ENCODE results near the gene VSIG10L. TPM values are rescaled to one million over a fixed set of nuclear protein-coding genes. Genes with fewer than 3 reads are reported as not detected.
A peak's percentile ranks its signal among the peaks of the same experiment; 100 is the strongest.

VSIG10L gene
- total RNA-seq, 2 experiments from 2014 or later: 3.2 to 3.5 TPM

DNA sequence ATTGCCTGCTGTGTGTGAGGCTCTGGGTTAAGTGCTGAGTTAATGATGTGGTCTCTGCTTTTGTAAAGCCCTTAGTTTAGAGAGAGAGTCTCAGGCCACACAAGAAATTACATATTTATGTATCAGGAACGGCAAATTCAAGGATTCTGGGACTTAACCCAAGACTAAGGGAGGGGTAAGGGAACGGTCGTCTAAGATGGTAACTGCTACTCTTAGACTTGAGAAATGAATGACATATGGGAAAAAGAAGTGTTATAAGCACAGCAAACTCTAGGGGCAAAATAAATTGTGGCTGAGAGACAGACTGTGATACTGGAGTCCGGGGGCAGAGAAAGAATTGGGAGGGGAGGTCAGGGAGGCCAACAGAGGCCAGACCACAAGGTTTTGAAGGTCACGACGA lies 10.2 kb downstream of the VSIG10L start:
- H3K27ac Mint-ChIP-seq: no peak overlapping the region
- ChIA-PET CTCF (no interaction called here), POLR2A (no interaction called here)
- peaks cover 25% of the 10 kb centered on the region for H3K27me3 Mint-ChIP-seq
- DNase-seq: no peak
- intact Hi-C loops (cut with micrococcal nuclease): no loop called here
- peaks cover 5% of the 10 kb centered on the region for H3K4me1 Mint-ChIP-seq (ENCODE audit: low read depth)
- no peaks in the 10 kb centered on the region for H3K9me3 Mint-ChIP-seq
- H3K36me3 Mint-ChIP-seq: peaks cover 2% of the 10 kb centered on the region
- H3K4me3 Mint-ChIP-seq: no peak overlapping the region

DNA sequence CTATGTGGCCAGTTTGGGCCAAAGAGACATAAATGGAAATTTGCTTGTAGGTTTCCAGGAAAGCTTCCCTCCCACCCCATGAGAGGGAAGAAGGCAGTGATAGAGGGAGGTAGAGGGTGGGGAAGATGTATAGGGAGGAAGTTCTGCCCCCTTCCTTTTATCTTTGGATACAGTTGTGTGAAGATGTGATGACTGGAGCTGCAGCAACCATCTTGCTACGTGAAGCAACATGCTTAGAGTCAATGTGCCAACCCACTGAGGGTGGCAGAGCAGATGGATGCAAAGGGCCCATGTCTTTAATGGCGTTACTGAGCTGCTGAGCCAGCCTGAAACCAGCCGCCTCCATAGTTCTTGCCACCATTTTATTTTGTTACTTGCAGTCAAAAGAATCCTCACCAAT lies 10.7 kb downstream of the VSIG10L start:
- intact Hi-C loops (cut with micrococcal nuclease): no loop called here

DNA sequence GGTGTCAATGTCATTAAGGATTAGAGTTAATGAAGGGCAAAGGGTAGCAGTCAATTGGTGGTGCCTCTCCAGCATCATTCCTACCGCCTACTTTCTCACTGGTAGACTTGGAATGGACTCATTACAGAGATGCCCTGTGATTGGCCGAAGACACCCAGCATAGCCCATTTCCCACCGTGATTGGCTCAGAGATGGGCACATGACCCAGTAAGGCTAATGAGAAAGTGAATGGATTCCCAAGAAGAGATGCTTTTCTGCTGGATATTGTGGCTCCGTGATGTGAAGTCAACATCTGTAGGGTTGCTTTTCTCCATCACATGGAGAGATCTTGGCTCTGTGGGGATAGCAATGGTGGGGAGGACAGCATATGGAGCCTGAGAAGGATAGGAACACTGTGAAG lies 11.6 kb downstream of the VSIG10L start:
- intact Hi-C loops (cut with micrococcal nuclease): no loop called here
- Mint-ChIP-seq H3K4me1 (ENCODE audit: low read depth) (peaks cover 7% of the 10 kb centered on the region), H3K9me3 (no peaks in the 10 kb centered on the region), H3K27ac (no peak overlapping the region), H3K36me3 (peaks cover 2% of the 10 kb centered on the region), H3K27me3 (peaks cover 38% of the 10 kb centered on the region), H3K4me3 (no peak overlapping the region)
- no peak for DNase-seq
- CTCF ChIA-PET: no interaction called here
- POLR2A ChIA-PET: no interaction called here

More for the DNA sequence above, 10.7 kb downstream of the VSIG10L start:
- Mint-ChIP-seq H3K4me1 (ENCODE audit: low read depth) (peaks cover 5% of the 10 kb centered on the region), H3K36me3 (peaks cover 2% of the 10 kb centered on the region), H3K27ac (no peak overlapping the region), H3K27me3 (peaks cover 29% of the 10 kb centered on the region), H3K9me3 (no peaks in the 10 kb centered on the region), H3K4me3 (no peak overlapping the region)
- POLR2A ChIA-PET: no interaction called here
- CTCF ChIA-PET: no interaction called here
- no peak for DNase-seq

DNA sequence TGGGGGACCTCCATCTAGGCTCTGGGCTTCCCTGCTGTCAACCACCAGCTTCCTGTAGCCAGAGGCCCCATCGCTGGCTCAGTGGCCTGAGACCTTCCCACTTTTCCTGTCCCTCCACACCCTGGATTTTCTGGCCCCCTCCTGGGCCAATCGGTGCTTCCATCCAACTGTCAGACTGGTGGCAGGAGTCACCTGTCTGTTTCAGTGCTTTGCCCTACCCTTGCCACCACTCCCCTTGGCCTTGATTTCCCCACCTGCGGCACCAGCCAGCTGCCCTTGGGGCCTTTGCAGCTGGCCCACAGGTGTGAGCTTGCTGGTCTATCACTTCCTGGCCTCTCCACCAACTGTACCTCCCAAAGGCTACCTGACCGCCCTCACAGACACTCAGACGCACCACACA lies 12.5 kb downstream of the VSIG10L start:
- ChIA-PET CTCF (no interaction called here), POLR2A (no interaction called here)
- Mint-ChIP-seq H3K27me3 (peaks cover 42% of the 10 kb centered on the region), H3K4me1 (ENCODE audit: low read depth) (peaks cover 7% of the 10 kb centered on the region), H3K9me3 (no peaks in the 10 kb centered on the region), H3K27ac (no peak overlapping the region), H3K4me3 (no peak overlapping the region), H3K36me3 (peaks cover 2% of the 10 kb centered on the region)
- intact Hi-C loops (cut with micrococcal nuclease): no loop called here
- no peak for DNase-seq

DNA sequence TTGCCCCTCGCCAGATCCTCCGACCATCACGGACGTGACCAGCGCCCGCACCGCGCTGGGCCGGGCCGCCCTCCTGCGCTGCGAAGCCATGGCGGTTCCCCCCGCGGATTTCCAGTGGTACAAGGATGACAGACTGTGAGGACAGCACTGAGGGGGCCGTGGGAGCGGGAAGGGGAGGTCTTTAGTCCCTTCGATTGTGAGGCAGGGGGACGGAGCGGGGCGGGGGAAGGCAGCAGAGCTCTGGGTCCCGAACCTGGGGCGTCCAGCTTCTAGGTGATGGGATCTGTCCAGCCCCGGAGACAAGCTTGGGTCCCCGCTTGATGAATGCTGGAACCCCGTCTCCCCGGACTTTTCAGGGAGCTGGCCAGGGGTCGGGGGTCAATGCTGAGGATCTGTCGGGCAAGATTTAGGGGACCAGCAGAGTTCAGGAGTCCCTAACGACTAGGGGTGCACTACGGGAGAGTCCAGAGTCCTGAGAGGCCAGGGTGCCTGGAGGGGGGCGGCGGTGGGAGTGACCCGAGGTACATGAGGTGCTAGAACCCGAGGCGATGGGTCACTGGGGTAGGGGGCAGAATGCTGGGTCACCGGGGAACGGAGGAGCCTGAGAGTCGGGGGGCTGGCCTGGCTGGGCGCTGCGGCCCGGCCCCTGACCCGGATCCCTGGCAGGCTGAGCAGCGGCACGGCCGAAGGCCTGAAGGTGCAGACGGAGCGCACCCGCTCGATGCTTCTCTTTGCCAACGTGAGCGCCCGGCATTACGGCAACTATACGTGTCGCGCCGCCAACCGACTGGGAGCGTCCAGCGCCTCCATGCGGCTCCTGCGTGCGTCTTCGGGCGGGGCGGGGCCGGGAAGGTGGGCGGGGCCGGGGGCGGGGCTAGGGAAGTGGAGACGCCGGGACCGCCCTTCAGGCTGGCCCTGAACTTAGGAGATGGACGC lies 14.6 kb downstream of the VSIG10L start:
- Mint-ChIP-seq H3K4me3 (peak overlapping the region; percentile 14), H3K4me1 (ENCODE audit: low read depth) (peaks cover 7% of the 10 kb centered on the region), H3K27ac (no peak overlapping the region), H3K27me3 (peaks cover 52% of the 10 kb centered on the region), H3K36me3 (peaks cover 2% of the 10 kb centered on the region), H3K9me3 (no peaks in the 10 kb centered on the region)
- POLR2A ChIA-PET: interaction anchor here (1.1 kb wide), 1 partner anchor 12 kb away, joined by 3 read pairs; no protein-coding TSS in a partner anchor
- peak; percentile 78 for DNase-seq
- intact Hi-C loops (cut with micrococcal nuclease): loop anchor here (2.0 kb wide), 1 partner anchor 15 kb away; no protein-coding TSS in a partner anchor
- CTCF ChIA-PET: interaction anchor here (0.9 kb wide), 1 partner anchor 14 kb away, joined by 3 read pairs; the partner anchor contains the start of gene VSIG10L

DNA sequence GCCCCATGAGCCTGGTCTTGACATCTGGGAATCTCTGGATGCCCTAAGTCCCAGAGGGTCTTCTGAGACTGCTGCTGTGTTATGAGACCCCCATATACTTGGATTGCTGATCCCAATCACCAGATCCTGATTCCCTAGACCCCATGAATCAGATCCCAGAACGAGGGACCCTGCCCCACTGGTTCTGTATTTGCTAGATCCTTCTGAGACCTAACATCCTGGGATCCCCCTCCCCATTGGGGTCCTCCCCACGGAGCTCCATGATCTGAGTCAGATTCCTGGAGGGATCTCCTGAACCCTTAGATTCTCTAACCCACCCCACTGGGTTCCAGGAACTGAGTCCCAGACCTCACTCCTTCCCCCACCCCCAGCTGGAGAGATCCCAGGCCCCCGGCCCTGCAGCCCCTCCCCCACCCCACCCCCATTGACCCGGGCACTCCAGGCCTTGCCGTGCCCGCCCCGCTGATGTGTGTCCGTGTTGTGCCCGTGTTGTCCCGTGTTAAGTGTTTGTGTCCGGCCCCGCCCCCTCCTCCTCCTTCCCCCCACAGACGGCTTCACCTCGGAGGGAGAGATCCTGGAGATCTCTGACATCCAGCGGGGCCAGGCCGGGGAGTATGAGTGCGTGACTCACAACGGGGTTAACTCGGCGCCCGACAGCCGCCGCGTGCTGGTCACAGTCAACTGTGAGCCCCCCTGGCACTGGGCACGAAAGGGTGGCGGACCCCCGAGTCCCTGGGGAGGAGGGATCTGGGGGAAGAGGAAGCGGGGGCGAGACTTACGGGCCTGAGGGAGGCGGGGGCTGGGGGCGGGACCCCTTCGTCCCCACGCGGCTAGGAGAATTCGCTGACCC lies 15.5 kb downstream of the VSIG10L start:
- ChIA-PET POLR2A (no interaction called here), CTCF (no interaction called here)
- peaks cover 49% of the 10 kb centered on the region for H3K27me3 Mint-ChIP-seq
- intact Hi-C loops (cut with micrococcal nuclease): loop anchor here (2.0 kb wide), 1 partner anchor 14 kb away; no protein-coding TSS in a partner anchor
- no peak overlapping the region for H3K27ac Mint-ChIP-seq
- peaks cover 2% of the 10 kb centered on the region for H3K36me3 Mint-ChIP-seq
- DNase-seq: no peak
- no peak overlapping the region for H3K4me3 Mint-ChIP-seq
- peaks cover 7% of the 10 kb centered on the region for H3K4me1 Mint-ChIP-seq (ENCODE audit: low read depth)
- H3K9me3 Mint-ChIP-seq: no peaks in the 10 kb centered on the region

DNA sequence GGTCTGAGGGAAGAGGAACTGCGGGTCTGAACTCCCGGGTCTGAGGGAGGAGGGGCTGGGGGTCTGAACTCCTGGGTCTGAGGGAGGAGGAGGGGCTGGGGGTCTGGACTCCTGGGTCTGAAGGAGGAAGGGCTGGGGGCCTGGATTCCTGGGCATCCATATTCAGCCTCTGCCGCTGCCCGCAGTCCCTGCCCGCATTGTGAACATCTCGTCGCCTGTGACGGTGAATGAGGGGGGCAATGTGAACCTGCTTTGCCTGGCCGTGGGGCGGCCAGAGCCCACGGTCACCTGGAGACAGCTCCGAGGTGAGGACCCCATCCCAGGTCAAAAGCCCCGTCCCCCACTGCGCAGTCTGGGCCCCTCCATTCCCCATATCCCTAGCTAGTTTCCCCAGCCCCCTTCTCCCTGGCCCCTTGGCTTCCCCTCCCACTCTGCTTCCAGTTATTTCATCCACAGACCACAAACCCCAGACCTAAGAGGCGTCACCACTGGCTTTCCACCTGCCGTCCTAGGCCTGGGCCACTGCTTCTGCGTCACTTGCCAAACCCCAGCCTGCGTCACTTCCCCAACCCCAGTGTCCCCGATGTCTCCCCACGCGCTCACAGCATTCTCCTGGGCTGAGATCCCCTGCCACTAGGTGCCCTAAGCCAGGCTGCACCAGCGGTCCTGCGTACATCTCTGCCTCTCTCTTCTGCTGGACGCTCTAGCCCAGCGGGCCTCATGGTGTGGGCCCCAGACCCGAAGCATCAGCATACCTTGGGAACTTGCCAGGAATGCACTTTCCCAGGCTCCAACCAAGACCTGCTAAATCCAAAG lies 16.6 kb downstream of the VSIG10L start:
- DNase-seq: peak; percentile 39
- Mint-ChIP-seq H3K27ac (no peak overlapping the region), H3K27me3 (peaks cover 51% of the 10 kb centered on the region), H3K4me1 (ENCODE audit: low read depth) (peaks cover 7% of the 10 kb centered on the region), H3K36me3 (no peaks in the 10 kb centered on the region), H3K9me3 (no peaks in the 10 kb centered on the region), H3K4me3 (no peak overlapping the region)
- POLR2A ChIA-PET: no interaction called here
- CTCF ChIA-PET: no interaction called here
- intact Hi-C loops (cut with micrococcal nuclease): no loop called here

DNA sequence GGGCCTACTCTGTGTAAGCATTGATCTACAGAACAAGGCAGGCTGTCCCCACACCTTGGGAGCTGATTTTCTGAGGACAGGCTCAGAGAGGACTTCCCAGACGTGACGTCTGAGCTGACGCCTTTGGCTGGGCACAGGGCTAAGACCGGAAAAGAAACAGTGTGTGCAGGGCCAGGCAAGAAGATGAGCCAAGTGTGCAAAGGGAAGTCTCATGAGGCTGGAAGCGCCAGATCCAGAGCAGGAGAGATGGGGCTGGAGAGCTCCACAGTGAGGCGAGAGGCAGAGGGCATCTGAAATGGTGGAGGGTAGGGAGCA lies 17.8 kb downstream of the VSIG10L start:
- POLR2A ChIA-PET: no interaction called here
- H3K4me3 Mint-ChIP-seq: no peak overlapping the region
- CTCF ChIA-PET: no interaction called here
- H3K27ac Mint-ChIP-seq: no peak overlapping the region
- H3K27me3 Mint-ChIP-seq: peaks cover 45% of the 10 kb centered on the region
- peaks cover 7% of the 10 kb centered on the region for H3K4me1 Mint-ChIP-seq (ENCODE audit: low read depth)
- H3K9me3 Mint-ChIP-seq: no peaks in the 10 kb centered on the region
- no peaks in the 10 kb centered on the region for H3K36me3 Mint-ChIP-seq
- intact Hi-C loops (cut with micrococcal nuclease): no loop called here
- no peak for DNase-seq

DNA sequence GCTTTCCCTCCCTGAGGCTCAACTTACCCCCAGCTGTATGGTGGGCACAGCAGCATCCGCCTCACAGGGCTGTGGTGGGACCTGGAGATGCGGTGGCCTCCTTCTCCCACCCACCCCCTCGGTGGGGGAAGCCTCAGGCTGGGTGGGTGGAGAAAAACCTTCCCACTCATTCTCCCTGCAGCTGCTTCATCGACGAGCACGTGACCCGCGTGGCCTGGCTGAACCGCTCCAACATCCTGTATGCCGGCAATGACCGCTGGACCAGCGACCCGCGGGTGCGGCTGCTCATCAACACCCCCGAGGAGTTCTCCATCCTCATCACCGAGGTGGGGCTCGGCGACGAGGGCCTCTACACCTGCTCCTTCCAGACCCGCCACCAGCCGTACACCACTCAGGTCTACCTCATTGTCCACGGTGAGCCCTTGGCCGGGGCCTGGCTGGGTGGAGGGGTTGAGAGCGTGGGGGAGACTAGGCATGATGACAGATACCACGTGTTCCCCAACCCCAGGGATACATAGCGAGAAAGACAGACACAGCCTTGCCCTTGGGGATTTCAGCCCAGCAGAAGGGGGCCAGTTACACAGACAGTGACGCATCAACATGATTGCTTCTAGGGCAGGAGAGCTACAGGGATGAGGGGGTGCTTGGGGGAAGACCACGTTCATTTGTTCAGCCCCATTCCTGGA lies 18.3 kb downstream of the VSIG10L start:
- intact Hi-C loops (cut with micrococcal nuclease): no loop called here
- Mint-ChIP-seq H3K27me3 (peaks cover 45% of the 10 kb centered on the region), H3K9me3 (no peaks in the 10 kb centered on the region), H3K4me1 (ENCODE audit: low read depth) (peaks cover 7% of the 10 kb centered on the region), H3K4me3 (no peak overlapping the region), H3K27ac (no peak overlapping the region), H3K36me3 (no peaks in the 10 kb centered on the region)
- ChIA-PET POLR2A (no interaction called here), CTCF (no interaction called here)
- DNase-seq: no peak

DNA sequence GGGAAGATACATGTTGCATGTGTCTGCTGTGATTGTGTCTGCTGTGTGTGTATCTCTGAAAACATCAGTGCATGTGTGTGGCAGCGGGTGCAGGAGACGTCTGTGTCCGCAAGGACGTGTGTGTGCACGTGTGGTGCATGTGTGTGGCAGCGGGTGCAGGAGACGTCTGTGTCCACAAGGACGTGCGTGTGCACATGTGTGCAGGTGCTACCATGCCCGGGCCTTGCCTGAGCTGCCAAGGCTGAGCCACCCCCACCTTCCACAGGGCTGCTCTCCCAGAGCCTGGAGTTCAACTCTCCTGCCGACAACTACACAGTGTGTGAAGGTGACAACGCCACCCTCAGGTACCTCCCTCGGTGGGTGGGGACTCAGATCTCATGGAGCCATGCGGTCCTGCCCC lies 20.1 kb downstream of the VSIG10L start:
- CTCF ChIA-PET: no interaction called here
- no peak for DNase-seq
- Mint-ChIP-seq H3K27me3 (peaks cover 42% of the 10 kb centered on the region), H3K4me3 (no peak overlapping the region), H3K9me3 (no peaks in the 10 kb centered on the region), H3K4me1 (ENCODE audit: low read depth) (peaks cover 2% of the 10 kb centered on the region), H3K36me3 (no peaks in the 10 kb centered on the region), H3K27ac (no peak overlapping the region)
- POLR2A ChIA-PET: no interaction called here
- intact Hi-C loops (cut with micrococcal nuclease): no loop called here

DNA sequence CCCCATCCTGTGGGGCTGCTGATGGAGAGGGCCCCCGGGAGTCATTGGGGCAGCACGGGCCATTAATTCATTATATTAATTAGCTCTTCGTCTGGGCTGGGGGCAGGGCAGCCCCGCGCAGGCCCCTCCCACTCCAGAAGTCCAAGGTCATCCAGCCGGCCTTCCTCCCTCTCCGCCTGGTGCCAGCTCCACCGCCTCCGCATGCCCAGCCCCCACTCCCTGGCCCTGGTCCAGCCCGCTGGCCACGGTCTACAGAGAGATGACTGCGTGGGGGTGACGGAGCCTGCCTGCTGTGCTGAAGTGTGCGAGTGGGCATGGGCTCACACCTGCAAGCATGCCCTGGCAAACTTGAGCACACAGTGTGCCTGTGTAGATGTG lies 21.7 kb downstream of the VSIG10L start:
- intact Hi-C loops (cut with micrococcal nuclease): no loop called here
- H3K9me3 Mint-ChIP-seq: no peaks in the 10 kb centered on the region
- peaks cover 30% of the 10 kb centered on the region for H3K27me3 Mint-ChIP-seq
- no peaks in the 10 kb centered on the region for H3K36me3 Mint-ChIP-seq
- ChIA-PET CTCF (no interaction called here), POLR2A (interaction anchor here (0.6 kb wide), 1 partner anchor 386 kb away, joined by 3 read pairs; no protein-coding TSS in a partner anchor)
- H3K27ac Mint-ChIP-seq: no peak overlapping the region
- H3K4me1 Mint-ChIP-seq (ENCODE audit: low read depth): no peaks in the 10 kb centered on the region
- H3K4me3 Mint-ChIP-seq: no peak overlapping the region
- DNase-seq: no peak

Measured in activated CD4-positive, alpha-beta memory T cell treated with anti-CD3 and anti-CD28 coated beads for 36 hours (primary cell).